A673 (cell line): ENCODE results near the gene SECTM1. TPM values are rescaled to one million over a fixed set of nuclear protein-coding genes. Genes with fewer than 3 reads are reported as not detected.

Source experiments
- BruUV-seq: library from RNA; stranded (reverse); fragments of 400-500 nt; replicated peaks from 2 replicates; lab custom pipeline; 2021; lab: Mats Ljungman, UMichigan
- CTCF ChIA-PET: fragments of 300-600 bp; sonication (Branson Sonifier 250); formaldehyde crosslinking; loops from one replicate; lab custom pipeline; 2022; ENCODE audit warnings: antibody characterized with exemption; lab: Charles Lee
- POLR2A ChIA-PET: fragments of 300-600 bp; sonication (Branson Sonifier 250); formaldehyde crosslinking; loops from one replicate; lab custom pipeline; 2022; ENCODE audit warnings: antibody characterized with exemption; ENCODE audit not compliant: low non-redundant PET; lab: Charles Lee
- DNase-seq: peaks from one replicate; pipeline ENCODE4 v3.0.0-alpha.2; 2015; ENCODE audit warnings: low spot score
- H3K27ac ChIP-seq: fragments of 200-600 bp; sonication (generic); 2 replicates; pipeline ENCODE4 v1.5.1; 2016; ENCODE audit warnings: mixed run types, low read depth, mild to moderate bottlenecking, mixed read lengths, antibody characterized with exemption, low read length; ENCODE audit not compliant: poor library complexity, severe bottlenecking
- H3K27me3 ChIP-seq: fragments of 200-600 bp; sonication (generic); replicated peaks from 2 replicates; pipeline ENCODE4 v1.6.1; 2017; ENCODE audit warnings: mixed run types, low read depth, mild to moderate bottlenecking, mixed read lengths, antibody characterized with exemption, low read length; ENCODE audit not compliant: insufficient read depth, poor library complexity
- H3K36me3 ChIP-seq: fragments of 200-600 bp; sonication (generic); 2 replicates; pipeline ENCODE4 v1.6.1; 2016; ENCODE audit warnings: mixed run types, mild to moderate bottlenecking, mixed read lengths, antibody characterized with exemption, low read length; ENCODE audit not compliant: insufficient read depth, poor library complexity, severe bottlenecking
- H3K4me1 ChIP-seq: fragments of 200-600 bp; sonication (generic); 2 replicates; pipeline ENCODE4 v1.6.1; 2017; ENCODE audit warnings: mixed run types, mild to moderate bottlenecking, mixed read lengths, antibody characterized with exemption, low read length; ENCODE audit not compliant: insufficient read depth, poor library complexity, severe bottlenecking
- H3K4me3 ChIP-seq: fragments of 200-600 bp; sonication (generic); 2 replicates; pipeline ENCODE4 v1.5.1; 2016; ENCODE audit warnings: low read depth, mixed run types, mild to moderate bottlenecking, mixed read lengths, low read length; ENCODE audit not compliant: poor library complexity, severe bottlenecking
- H3K9me3 ChIP-seq: fragments of 200-600 bp; sonication (generic); 2 replicates; pipeline ENCODE4 v1.6.1; 2016; ENCODE audit warnings: mixed run types, low read depth, mild to moderate bottlenecking, mixed read lengths, antibody characterized with exemption, low read length; ENCODE audit not compliant: poor library complexity, severe bottlenecking
- EZH2 ChIP-seq: fragments of 200-600 bp; sonication (generic); IDR thresholded peaks from 2 replicates; pipeline ENCODE4 v1.6.1; 2017; ENCODE audit warnings: borderline replicate concordance, low read depth, mild to moderate bottlenecking, mixed read lengths, antibody characterized with exemption, low read length; ENCODE audit not compliant: poor library complexity, severe bottlenecking
- intact Hi-C: fragments of 100-400 bp; cut with micrococcal nuclease; formaldehyde crosslinking; loops from one replicate; pipeline ENCODE4 v1.10.0; 2022; ENCODE audit not compliant: unreplicated experiment
- total RNA-seq: library from RNA; stranded (reverse); gene quantifications from 2 replicates; pipeline ENCODE4 v1.2.3, GENCODE V29; 2021
- TF ChIP-seq, protein P1 (sequence below): fragments of 300-800, 200-600 bp; sonication (generic); conservative IDR thresholded peaks from 2 replicates; pipeline ENCODE4 v1.5.1; 2017; ENCODE audit warnings: low read depth, mild to moderate bottlenecking, antibody characterized with exemption, low read length, moderate library complexity, mixed read lengths

The SECTM1 gene
- total RNA-seq, 1 experiment from 2014 or later, result 1.4 TPM

DNA sequence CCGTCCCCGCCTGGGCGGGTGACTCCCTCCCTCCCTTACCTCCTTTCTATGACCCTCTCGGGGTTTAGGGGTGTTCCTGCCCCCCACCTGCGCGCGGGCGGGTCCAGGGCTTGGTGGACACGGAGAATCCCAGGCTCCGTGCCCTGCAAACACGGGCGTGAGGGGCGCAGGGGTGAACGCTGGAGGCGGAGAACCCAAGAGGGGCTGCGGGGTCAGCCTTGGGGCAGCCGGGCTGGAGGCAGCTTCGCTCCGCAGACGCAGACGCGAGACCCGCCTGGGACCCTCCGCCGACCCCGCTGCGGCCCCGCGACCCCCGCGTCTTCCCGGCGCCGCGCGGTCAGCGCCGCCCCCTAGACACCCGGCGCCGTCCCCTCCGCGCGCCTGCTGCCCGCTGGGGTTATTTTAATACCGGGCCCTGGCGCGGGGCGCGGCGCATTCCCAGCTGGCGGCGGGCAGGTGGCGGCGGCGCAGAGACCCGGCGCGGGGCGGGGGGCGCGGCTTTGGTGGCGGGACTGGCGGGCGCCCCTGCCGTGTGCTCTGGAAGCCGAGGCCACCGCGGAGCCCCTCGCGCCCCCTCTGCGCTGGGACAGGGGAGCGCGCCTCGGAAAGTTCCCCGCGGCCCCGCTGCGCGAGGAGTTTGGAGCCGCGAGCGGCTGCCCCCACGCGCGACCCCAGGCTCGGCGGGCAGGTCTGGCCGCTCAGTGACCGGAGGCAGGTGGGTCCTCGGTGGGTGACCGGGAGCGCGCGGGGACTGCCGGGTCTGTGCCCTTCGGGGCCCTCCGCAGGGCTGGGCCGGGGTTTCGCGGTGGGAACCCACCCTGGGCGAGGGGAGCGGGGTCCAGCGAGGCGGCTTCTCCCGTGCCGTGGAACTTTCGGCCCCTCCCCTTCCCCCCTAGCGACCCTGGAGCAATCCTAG lies 38.0 kb upstream of the SECTM1 start, which contains the start of gene UTS2R:
TSS of gene UTS2R (plus strand) at position 433 of the 916 bp plus-strand sequence. CDS start 2,560 bp downstream, outside the sequence.
- intact Hi-C loops, result no loop called here
- BruUV-seq, result no TSS peak
- TF ChIP-seq EZH2, result no peak
- TF ChIP-seq, protein P1, sequence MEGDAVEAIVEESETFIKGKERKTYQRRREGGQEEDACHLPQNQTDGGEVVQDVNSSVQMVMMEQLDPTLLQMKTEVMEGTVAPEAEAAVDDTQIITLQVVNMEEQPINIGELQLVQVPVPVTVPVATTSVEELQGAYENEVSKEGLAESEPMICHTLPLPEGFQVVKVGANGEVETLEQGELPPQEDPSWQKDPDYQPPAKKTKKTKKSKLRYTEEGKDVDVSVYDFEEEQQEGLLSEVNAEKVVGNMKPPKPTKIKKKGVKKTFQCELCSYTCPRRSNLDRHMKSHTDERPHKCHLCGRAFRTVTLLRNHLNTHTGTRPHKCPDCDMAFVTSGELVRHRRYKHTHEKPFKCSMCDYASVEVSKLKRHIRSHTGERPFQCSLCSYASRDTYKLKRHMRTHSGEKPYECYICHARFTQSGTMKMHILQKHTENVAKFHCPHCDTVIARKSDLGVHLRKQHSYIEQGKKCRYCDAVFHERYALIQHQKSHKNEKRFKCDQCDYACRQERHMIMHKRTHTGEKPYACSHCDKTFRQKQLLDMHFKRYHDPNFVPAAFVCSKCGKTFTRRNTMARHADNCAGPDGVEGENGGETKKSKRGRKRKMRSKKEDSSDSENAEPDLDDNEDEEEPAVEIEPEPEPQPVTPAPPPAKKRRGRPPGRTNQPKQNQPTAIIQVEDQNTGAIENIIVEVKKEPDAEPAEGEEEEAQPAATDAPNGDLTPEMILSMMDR, result no peak
- peaks cover 4% of the 10 kb centered on the region for H3K27me3 ChIP-seq
- DNase-seq, result no peak
- CTCF ChIA-PET, result no interaction called here
- H3K9me3 ChIP-seq, result no peaks in the 10 kb centered on the region
- peak within 1 kb of the TSS; percentile 44 for H3K4me3 ChIP-seq
- no peaks in the 10 kb centered on the region for H3K36me3 ChIP-seq
- H3K4me1 ChIP-seq, result peaks cover 14% of the 10 kb centered on the region
- POLR2A ChIA-PET, result no interaction called here
- H3K27ac ChIP-seq, result peak within 1 kb of the TSS; percentile 37

DNA sequence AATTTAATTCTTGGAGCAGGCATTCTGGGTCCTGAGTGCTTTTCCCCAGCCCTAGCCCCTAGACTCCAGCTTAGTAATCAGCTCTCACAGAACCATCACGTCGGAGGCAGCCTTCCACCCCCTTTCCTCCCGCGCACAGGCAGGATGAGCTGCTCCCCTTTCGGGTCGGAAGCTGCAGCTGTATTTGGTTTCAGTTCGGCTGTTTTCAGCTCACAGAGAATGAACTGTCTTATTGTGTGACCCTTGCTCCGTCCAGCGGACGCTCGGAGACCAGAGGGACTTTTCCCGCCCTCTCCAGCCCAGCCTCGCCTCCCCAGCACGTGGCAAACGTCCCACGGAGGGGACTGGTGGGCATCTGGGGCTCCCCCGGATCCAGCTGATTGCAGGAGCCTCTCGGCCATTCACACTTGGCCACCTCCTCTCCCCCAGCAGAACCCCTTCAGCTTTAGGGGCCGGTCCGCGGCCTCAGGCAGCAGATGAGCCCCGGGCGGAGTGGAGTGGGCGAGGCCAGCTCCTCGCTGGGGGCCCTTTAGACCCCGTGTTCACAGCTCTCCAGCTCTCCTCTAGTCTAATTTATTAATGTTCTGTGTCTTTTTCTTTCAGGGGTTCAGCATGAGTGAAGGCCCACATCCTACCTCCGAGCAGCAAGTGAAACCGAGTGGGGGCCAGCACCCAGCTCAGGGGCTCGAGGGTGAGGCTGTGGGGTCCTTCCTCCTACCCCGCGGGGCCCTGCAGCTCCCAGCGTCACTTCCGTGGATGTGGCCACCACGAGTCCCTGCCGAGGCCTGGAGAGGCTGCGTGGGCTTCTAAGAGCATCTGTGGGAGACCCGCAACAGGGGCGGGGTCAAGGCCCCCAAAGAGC lies 37.1 kb upstream of the SECTM1 start:
- Histone ChIP-seq H3K4me1 (peaks cover 17% of the 10 kb centered on the region), H3K4me3 (peak overlapping the region; percentile 44), H3K27ac (no peak overlapping the region), H3K9me3 (no peaks in the 10 kb centered on the region), H3K36me3 (no peaks in the 10 kb centered on the region), H3K27me3 (peaks cover 4% of the 10 kb centered on the region)
- POLR2A ChIA-PET, result no interaction called here
- CTCF ChIA-PET, result no interaction called here
- no TSS peak for BruUV-seq
- no peak for TF ChIP-seq EZH2
- TF ChIP-seq, protein P1, result no peak
- no peak for DNase-seq
- intact Hi-C loops, result no loop called here

DNA sequence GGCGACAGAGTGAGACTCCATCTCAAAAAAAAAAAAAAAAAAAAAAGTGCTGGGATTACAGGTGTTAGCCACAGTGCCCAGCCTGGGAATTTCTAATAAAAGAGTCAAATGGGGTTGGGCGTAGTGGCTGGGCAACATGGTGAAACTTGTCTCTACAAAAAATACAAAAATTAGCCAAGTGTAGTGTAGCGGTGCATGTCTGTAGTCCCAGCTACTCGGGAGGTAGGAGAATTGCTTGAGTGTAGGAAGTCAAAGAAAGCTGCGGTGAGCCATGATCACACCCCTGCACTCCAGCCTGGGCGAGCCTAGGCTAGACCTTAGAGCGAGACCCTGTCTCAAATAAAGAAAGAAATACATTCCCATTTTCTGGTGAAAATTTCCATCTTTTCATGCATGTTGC lies 35.6 kb upstream of the SECTM1 start:
- POLR2A ChIA-PET, result interaction anchor here (0.8 kb wide), 1 partner anchor 54 kb away, joined by 13 read pairs; no protein-coding TSS in a partner anchor
- Histone ChIP-seq H3K4me1 (peaks cover 19% of the 10 kb centered on the region), H3K27ac (no peak overlapping the region), H3K9me3 (no peaks in the 10 kb centered on the region), H3K27me3 (peaks cover 4% of the 10 kb centered on the region), H3K4me3 (no peak overlapping the region), H3K36me3 (no peaks in the 10 kb centered on the region)
- CTCF ChIA-PET, result no interaction called here
- TF ChIP-seq, protein P1, result no peak
- no peak for TF ChIP-seq EZH2
- intact Hi-C loops, result loop anchor here (5.0 kb wide), 1 partner anchor 43 kb away; no protein-coding TSS in a partner anchor
- no peak for DNase-seq
- BruUV-seq, result no TSS peak
